ENCODE results near the gene LBX2.

LBX2 gene, protein sequence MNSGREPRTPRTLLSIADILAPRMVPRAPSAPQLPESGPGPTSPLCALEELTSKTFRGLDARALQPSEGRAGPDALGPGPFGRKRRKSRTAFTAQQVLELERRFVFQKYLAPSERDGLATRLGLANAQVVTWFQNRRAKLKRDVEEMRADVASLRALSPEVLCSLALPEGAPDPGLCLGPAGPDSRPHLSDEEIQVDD

DNA sequence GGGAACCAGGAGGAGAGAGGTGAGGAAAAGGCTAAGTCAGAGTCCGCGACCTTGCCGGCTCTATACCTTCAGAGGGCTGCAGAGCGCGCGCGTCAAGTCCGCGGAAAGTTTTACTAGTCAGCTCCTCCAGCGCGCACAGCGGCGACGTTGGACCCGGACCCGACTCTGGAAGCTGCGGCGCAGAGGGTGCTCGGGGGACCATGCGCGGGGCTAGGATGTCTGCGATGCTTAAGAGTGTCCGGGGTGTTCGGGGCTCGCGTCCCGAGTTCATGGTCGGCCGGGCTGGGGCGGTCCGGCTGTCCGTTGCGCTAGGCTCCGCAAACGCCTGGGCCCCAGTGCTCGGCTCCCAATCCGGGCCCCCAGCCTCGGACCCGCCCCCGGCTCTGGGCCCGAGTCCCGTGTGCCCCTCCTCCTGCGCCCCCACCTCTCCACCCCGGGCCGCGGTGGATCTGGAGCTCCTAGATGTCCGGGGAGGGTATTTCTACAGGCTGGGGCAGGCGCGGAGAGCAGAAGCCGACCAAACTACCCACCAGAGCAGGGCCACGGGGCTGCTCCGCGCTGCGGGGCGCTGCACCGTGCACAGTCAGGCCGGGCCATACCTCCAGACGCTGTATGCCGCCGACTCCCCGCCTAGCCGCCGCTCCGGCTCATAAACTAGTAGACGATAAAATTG is at the start of gene LBX2:
Gene LBX2 (minus strand): TSS at position 337 of the 673 bp plus-strand sequence. CDS start 66 bp downstream, at position 271.
- DNase-seq (ENCODE audit: low read depth, low spot score), result no peak

DNA sequence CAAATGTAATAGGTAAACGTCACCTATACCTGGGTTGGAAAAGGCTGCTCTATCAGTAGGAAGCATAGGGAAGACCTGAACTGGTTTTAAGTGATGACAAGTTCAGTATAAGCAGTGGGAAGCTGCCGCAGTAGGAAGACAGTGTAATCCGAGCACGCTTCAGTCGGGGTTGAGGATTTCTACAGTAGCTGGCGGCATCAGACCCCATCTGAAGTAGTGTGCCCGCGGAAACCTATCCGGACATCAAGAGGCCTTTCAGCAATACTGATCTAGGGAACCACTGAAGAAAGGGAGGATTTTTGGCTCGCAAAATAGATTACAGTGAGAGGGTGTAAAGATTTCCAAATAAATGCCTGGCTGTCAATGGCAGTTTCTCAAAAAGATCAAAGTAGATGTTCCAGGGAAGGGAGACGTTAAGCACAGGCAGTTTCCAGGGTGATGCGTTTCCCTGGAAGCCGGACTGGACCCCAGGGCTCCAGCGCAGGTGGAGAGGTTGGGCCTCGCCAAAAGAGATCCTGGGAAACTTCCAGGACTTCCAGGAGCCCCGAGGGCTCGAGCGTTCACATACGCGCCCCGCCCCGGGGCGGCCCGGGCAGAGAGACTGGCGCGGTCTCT is 49.0 kb upstream of the LBX2 start:
- no peak for DNase-seq (ENCODE audit: low read depth, low spot score)

DNA sequence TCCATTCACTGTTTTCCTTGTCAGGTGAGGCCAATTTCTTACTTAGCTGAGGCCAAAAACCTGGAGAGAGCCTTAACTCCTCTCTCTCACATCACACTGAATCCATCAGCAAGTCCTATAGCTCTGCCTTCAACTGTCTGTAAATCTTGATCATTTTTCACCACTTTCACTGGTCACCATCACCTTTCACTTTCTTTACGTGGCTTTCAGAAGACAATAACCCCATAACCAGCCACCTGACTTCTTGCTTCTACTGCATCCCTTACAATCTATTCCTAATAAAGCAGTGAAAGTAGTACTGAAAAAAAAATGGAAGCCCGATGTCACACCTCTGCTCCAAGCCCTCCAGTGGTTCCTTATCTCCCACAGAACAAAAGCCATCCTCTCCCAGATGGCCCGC is 46.6 kb upstream of the LBX2 start:
- DNase-seq (ENCODE audit: low read depth, low spot score), result no peak

DNA sequence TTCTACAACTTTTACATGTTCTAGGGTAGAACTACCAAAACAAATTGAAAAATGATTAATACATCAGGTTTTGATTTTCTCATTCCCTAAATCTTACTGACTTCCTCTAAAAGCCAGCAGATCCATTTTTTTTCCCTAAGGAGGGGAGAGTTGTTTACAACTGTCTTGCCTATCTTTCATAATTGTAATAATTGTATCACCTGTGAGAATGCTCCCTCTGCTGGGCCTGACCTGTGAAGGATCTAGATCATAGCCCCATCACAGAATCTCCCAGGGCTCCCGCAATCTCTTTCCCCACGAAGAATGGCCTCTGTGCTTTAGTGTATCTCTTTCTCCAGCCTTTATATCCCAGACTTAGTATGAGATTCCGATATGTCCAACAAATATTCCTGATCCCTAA is 45.2 kb upstream of the LBX2 start:
- DNase-seq (ENCODE audit: low read depth, low spot score), result no peak

DNA sequence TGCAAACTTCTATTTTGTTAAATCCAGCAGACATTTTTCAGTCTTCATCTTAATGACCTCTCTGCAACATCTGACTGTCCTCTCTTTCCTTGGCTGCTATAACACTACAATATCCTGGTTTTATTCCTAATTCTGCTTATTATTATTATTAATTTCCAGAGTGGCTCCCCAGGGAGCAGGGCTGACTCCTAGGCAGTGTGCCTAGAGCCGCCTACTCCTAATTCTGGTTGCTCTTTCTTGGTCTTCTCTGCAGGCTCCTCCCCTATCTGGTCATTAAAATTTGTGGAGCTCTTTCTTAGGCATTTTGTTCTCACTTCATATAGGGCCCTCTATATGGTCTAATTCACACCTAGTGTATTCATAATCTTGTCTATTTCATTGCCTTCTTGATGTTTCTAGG is 43.6 kb upstream of the LBX2 start:
- DNase-seq (ENCODE audit: low read depth, low spot score), result no peak

DNA sequence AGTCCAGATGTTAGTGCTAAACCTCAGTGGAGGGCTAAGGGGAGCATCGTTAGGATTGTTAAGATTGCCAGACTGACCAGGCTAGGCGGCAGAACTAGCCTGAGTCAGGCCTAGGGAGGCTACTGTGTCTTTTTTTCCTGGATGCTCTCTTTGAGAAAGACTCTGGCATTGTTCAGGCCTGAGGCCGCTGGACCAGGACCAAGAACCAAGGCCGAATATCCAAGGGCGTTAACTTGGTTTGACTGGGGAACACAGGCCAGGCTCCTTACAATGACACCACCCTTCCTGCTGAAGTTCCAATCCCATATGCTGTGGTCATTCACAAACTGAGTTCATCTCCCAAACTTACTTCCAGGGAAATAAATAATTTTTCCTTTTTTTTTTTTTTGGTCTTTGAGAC is 40.9 kb upstream of the LBX2 start:
- DNase-seq (ENCODE audit: low read depth, low spot score), result no peak

DNA sequence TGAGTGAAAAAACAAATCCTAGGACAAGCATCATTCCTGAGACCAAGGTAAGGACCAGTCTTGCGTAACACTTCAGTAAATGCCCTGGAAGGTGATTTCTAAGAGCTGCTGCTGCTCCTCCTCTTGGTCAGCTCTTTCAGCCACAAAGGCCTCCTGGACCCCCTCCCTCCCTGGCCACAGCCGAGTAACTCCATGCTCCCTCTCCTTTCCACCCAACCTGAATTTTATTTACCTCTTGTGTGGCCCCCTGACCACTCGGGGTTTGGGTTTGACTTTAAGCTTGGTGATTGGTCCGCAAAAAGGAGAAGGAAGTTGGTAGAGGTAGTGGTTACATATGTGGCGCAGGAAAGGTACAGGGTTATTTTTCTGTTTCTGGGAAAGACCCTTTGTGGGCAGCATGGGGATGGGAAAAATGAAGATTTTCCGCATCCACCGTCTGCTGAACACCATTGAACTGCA is 39.5 kb upstream of the LBX2 start:
- no peak for DNase-seq (ENCODE audit: low read depth, low spot score)

DNA sequence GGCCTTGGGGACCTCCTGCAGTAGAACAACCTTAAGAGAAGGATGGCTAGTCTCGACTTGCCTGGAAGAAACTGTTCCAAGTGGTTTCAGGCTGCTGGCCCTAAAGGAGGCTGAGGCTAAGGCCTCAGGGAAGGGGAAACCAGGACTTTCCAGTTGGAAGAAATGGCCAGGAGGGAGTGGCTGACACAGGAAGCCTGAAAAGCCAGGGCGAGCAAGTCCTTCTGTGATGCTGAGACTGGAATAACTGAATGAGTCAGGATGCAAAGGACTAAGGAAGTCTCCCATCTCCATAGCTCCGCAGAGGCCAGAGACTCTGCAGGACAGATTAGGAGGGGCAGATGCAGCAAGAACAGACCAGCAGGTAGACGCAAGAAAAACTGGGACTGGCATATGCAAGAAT is 37.7 kb upstream of the LBX2 start:
- DNase-seq (ENCODE audit: low read depth, low spot score), result no peak

DNA sequence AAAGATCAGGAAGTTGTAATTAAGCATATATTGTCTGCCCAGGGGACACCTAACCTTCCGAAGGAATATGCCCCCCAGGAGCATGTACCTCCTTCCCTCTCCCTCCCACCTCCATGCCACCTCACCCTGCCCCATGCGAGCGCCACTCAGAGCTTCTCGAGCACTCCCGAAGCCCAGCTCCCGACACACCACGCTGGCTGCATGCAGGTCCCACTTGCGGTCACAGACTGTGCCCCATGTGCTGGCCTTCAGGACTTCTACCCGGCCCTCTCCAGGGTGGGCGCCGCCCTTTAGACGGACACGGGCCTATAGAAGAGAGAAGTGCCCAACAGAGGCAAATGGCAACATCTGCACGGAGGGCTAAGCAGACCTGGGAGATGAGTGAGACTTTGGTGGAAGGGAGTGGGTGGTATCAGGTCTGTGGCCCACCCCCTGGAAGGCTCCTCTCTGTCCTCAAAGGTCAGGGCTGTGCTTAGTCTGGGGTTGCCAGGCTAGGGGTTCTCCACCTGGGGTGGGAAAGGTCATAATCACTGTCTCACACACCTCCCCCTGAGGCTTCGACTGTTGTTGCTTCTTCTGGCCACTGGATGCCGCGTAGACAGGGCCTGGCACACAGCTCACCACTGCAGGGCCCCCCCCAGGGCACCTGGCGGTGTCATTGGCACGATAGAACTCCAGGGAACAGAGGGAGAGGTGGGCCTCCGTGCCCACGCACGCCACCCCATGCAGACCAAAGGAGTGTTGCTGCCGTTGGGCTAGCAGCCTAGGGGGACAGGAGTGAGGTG is 37.0 kb upstream of the LBX2 start:
- no peak for DNase-seq (ENCODE audit: low read depth, low spot score)

DNA sequence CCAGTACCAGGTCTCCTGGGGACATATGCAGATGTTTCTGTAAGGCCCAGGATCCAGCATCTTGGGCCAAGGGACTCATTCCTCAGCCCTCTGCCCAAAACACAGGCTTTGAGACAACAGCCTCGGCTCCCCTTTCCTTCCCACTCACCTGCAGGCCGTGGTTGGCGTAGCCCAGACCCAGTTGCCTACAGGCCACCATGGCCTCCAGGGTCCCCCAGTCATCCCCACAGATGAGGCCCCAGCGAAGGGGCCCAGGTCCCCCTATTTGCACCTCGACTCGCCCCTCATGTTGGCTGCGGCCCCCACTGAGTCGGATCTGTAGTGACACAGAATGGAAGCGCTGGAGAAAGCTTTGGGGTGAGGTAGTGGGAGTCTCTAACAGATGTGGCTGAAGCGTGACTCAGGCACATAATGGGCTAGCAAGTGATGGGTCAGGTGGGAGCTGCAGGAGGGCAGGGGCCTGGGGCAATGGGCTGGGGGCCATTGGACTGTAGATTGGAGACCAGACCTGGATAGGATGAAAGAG is 36.1 kb upstream of the LBX2 start:
- DNase-seq (ENCODE audit: low read depth, low spot score), result no peak

DNA sequence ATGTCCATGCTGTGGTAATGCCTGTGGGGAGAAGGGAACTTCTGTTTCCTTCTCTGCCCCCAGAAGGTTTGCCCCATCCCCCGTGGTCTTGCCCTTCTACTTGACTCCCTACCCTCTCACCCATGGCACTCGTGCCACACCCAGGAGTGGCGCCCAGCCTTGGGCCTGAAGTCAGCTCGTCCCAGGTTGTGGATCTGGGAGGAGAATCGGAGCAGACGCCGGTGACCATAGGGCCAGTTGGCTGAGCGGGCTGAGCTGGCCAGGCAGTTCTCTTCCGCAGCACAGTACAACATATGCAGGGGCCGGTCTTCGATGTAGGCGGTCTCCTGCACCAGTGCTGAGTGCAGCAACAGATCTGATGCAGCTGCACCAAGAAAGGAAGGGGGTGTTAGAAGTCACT is 35.0 kb upstream of the LBX2 start:
- no peak for DNase-seq (ENCODE audit: low read depth, low spot score)

DNA sequence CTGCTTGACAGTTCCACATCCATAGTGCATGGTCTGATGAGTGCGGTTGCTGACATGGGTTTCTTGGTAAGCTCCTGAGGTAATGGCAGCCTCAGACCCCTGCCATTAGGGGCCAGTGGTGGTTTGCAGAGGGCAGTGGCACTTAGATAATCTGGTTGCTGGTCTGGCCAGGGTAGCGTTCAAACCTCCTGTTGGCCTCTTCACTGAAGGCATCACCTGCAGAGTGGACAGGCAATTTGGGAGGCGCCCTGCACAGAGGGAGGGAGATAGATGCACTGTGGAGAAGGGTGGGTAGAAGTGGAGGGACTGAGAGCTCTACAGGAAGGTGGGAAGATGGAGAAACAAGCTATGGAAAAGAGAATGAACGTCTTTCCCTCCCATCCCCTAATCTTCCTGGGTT is 34.1 kb upstream of the LBX2 start:
- no peak for DNase-seq (ENCODE audit: low read depth, low spot score)

DNA sequence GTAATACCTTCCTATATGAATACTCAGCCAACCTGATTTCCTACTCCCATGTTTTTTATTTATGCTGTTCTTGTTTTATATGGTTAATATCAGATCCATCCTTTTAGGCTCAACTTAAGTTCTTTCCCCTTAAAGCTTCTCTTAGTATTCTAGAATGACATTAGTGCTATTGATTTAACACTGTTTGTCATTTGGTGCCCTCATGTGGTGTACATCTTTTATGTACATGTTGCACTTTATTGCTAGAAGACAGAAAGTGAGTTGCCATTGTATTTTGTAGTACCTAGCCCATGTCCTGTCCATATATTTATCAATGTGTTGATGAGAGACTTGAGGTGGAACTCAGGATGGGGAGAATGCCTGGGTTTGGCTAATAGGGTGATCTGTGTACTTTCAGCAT is 32.8 kb upstream of the LBX2 start:
- DNase-seq (ENCODE audit: low read depth, low spot score), result no peak

DNA sequence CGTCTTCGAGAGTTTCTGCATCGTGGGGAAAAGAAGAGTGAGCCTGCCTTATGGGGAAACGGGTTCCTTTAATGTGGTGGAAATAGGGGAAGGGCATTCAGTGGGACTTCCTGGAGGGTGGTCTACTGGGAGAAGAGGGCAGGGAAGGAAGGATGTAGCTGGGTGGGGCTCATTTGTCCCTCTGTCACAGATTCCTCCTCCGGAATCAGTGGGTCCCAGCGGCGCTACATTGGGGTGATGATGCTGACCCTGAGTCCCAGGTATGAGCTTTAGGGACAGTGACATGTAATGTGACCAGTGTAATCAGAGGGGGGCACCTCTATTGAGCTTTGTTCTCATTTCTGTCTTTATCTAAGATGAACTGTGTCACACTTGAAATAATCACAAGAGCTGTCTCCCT is 32.3 kb upstream of the LBX2 start:
- no peak for DNase-seq (ENCODE audit: low read depth, low spot score)

DNA sequence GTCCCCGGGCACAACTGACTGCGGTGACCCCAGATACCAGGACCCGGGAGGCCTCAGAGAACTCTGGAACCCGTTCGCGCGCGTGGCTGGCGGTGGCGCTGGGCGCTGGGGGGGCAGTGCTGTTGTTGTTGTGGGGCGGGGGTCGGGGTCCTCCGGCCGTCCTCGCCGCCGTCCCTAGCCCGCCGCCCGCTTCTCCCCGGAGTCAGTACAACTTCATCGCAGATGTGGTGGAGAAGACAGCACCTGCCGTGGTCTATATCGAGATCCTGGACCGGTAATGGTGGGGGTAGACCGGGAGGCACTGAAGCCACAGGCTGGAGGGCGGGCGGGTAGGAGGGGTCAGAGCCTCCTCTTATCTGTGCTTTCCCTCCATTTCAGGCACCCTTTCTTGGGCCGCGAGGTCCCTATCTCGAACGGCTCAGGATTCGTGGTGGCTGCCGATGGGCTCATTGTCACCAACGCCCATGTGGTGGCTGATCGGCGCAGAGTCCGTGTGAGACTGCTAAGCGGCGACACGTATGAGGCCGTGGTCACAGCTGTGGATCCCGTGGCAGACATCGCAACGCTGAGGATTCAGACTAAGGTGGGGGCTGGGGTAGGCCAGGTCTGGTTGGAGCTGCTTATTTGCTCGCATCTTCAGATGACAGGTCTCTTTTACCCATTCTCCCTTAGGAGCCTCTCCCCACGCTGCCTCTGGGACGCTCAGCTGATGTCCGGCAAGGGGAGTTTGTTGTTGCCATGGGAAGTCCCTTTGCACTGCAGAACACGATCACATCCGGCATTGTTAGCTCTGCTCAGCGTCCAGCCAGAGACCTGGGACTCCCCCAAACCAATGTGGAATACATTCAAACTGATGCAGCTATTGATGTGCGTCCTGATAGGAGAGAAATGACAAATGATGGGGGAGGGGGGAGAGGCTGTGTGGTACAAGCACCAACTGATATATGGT is 31.1 kb upstream of the LBX2 start:
- no peak for DNase-seq (ENCODE audit: low read depth, low spot score)

DNA sequence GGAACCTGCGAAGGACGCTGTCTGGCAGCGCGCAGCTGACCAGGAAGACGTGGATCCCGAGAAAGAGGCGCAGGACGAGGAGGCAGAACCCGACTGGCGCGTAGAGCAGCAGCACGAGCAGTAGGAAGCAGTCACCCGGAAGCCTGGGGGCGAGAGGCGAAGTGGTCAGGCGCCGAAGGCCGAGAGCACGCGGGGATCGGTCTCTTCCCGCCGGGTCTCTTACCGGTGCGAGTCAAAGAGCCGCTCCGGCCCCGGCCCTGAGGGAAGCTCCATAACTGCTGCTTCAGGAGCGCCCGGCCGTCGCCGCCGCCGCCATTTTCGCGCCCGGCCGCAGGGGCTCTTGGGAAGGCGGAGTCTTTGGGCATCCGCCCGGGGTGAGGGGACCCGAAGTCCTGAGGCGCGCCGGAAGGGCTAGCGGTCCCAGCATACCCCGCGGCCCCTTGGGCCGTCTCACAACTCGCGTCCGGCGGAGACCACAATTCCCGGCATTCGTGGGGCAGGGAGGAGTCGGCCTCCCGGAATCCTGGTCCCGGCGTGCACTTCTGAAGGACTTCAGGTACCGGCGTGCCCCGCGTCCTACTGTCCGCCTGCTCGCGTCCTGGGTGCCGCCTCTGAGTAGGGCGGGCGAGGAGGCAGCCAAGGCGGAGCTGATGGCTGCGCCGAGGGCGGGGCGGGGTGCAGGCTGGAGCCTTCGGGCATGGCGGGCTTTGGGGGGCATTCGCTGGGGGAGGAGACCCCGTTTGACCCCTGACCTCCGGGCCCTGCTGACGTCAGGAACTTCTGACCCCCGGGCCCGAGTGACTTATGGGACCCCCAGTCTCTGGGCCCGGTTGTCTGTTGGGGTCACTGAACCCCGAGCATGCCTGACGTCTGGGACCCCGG is 30.2 kb upstream of the LBX2 start, which contains the start of the genes AUP1 and HTRA2:
Gene AUP1 (minus strand): TSS at position 350 of the 882 bp plus-strand sequence. CDS start 77 bp downstream, at position 273.
Gene HTRA2 (plus strand): TSS at position 577 of the 882 bp plus-strand sequence. CDS start 74 bp downstream, at position 651.
- DNase-seq (ENCODE audit: low read depth, low spot score), result peak; percentile 76

DNA sequence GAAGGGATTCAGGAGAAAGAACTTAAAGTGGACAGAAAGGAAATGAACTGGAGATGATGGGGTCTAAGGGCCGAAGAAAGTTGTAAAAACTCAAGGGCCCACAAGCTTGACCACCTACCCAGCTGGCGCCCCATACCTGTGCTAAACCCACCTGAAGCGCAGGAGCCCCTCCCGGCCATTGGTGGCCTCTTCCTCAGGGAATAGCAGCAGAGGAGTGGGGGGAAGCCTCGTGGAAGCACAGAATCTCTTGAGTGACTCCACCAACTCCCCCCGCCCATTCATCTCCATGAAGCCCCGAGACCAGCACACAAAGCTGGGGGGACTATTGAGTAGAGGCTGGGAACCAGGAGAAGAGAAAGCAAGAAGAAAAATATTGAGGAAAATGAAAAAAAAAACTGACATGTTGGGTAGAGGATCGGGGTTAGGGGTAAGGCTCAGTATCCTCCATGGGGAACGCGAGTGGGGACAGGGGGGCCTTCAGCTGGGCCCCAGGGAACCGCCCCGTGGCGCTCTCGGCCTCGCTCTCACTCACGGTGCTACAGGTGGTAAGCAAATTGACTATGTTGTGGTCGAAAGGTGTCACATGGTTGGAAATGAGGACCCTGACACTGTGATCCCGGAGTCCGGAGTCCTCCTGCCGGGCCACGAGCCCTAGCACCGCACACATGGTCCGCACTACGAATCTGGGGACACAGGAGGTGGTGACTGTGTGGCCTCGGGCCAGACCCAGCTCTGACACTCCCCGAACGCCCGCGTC is 29.4 kb upstream of the LBX2 start:
- no peak for DNase-seq (ENCODE audit: low read depth, low spot score)

DNA sequence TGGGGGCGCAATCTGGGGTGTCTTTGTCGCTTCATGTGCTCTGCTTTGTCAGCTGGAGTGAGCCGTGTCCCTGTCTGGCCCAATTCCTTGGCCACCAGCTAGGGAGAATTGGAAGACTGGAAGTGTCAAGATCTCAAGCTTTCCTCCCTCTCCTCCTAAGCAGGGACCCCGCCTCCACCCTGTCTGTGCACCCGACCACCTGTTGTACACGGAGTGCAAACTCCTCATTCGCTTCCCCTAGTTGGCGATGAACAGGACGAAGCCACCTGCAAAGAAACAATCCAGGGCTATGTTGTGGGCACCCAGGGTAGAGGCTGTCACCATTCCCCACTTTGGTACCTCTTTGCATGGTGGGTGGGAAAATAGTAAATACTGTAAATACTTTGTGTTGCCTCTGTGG is 28.3 kb upstream of the LBX2 start:
- no peak for DNase-seq (ENCODE audit: low read depth, low spot score)

DNA sequence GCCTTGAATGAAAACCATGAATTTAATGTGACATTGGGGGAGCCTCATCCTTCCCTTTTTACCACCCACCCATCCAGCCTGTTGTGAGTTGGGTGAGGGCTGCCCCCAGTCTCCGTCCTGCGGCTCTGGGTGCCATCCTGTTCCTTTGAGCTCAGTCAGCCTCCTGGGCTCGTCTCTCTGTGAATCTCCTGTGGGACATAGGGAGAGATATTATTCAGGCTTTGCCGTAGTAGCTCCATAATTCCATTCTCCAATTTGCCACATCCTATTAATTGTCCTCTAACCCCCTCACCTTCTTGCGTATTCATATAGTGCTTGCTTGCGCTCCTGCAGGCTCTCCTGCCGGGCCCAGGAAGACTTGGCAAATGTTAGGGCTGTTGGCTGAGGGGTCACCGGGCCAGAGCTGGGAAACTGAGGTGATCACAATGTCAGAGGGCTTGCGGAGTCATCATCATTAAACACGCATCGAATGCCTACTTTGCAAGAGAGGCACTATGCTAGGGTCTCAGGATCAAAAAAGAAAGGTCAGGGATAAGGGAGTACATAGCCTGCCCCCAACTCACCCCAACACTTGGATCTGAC is 27.3 kb upstream of the LBX2 start:
- no peak for DNase-seq (ENCODE audit: low read depth, low spot score)

All from activated CD4-positive, CD25-positive, alpha-beta regulatory T cell treated with anti-CD3 and anti-CD28 coated beads, Interleukin-2, amount 50 U/mL, for 16 hours (primary cell).